Thyroid gland (tissue), 4 donors: Measurements from ENCODE around the gene RPS19BP1. TPM values are rescaled to one million over a fixed set of nuclear protein-coding genes. Genes with fewer than 3 reads are reported as not detected.

Source experiments
- DNase-seq, 2 donors: peaks; one replicate each; pipeline ENCODE4 v3.0.0-alpha.2; 2019
- H3K27ac ChIP-seq, 3 donors: fragments of 200-600 bp; sonication (generic); 1 replicate in 2 of 3; 2 replicates in 1 of 3; pipeline ENCODE4 v1.5.1; 2016 to 2019; ENCODE audit warnings: mild to moderate bottlenecking in 1 of 3, moderate library complexity in 1 of 3
- H3K27me3 ChIP-seq: fragments of 200-600 bp; sonication (generic); one replicate; pipeline ENCODE4 v1.5.1; 2019
- H3K36me3 ChIP-seq, 2 donors: fragments of 200-600 bp; sonication (generic); one replicate each; pipeline ENCODE4 v1.5.1; 2016 to 2019
- H3K4me1 ChIP-seq, 2 donors: fragments of 200-600 bp; sonication (generic); one replicate each; pipeline ENCODE4 v1.5.1; 2017 to 2019
- H3K4me3 ChIP-seq, 3 donors: fragments of 200-600 bp; sonication (generic); replicated peaks in 1 of 3; 1 replicate in 2 of 3; 2 replicates in 1 of 3; pipeline ENCODE4 v1.5.1; 2016; ENCODE audit warnings: mild to moderate bottlenecking in 1 of 3
- H3K9me3 ChIP-seq: fragments of 200-600 bp; sonication (generic); one replicate; pipeline ENCODE4 v1.5.1; 2017
- CTCF ChIP-seq, 6 experiments: fragments of 200-600 bp in 3 of 6; fragments of 450-650 bp in 3 of 6; sonication (generic) in 3 of 6; IDR thresholded peaks; one replicate each; pipeline ENCODE4 v1.5.1; 2016 to 2019; ENCODE audit warnings: antibody characterized with exemption in 6 of 6, mild to moderate bottlenecking in 2 of 6, inconsistent platforms in 1 of 6, moderate library complexity in 1 of 6
- POLR2A ChIP-seq, 2 donors: fragments of 450-650 bp; IDR thresholded peaks; one replicate each; pipeline ENCODE4 v1.6.1; 2017; ENCODE audit warnings: antibody characterized with exemption in 2 of 2, mild to moderate bottlenecking in 2 of 2, moderate library complexity in 1 of 2
- WGBS, 2 donors: methylation state at CpG; one replicate each; pipeline ENCODE4 v1.1.5; 2017; 5-methylcytosine and 5-hydroxymethylcytosine counted together
- intact Hi-C: fragments of 100-400 bp; cut with DNase I; formaldehyde crosslinking; loops from one replicate; pipeline ENCODE4 v1.15.1; 2023
- total RNA-seq, 4 donors: library from RNA; depleted of rRNA; stranded (reverse); fragments of >200 nt; gene quantifications; one replicate each; pipeline ENCODE4 v1.2.3, GENCODE V29; 2016

Gene RPS19BP1
- total RNA-seq, 4 donors from 2014 or later = 120 to 243 (median 171) TPM

- H3K36me3 ChIP-seq = peaks cover 45 to 51% of the 10 kb centered on the region in 2 donors
- H3K4me3 ChIP-seq = no peak overlapping the region
- peaks cover 12 to 23% of the 10 kb centered on the region in 2 donors for H3K4me1 ChIP-seq
- no peaks in the 10 kb centered on the region for H3K9me3 ChIP-seq
- no peak for DNase-seq
- intact Hi-C loops = loop anchor here (5.0 kb wide), 1 partner anchor 120 kb away; the partner anchor contains the start of gene TAB1
- TF ChIP-seq POLR2A (IDR thresholded peaks at IDR 0.05) = no peak
- TF ChIP-seq CTCF (IDR thresholded peaks at IDR 0.05) = no peak
- WGBS, 2 donors = 67 to 78% methylated on average over 3 of the region's 3 CpGs
- no peaks in the 10 kb centered on the region for H3K27me3 ChIP-seq
- H3K27ac ChIP-seq = no peak overlapping the region
These were observed 15.1 kb downstream of the RPS19BP1 start for GRCh38 chr22:39517470-39517869.

DNA sequence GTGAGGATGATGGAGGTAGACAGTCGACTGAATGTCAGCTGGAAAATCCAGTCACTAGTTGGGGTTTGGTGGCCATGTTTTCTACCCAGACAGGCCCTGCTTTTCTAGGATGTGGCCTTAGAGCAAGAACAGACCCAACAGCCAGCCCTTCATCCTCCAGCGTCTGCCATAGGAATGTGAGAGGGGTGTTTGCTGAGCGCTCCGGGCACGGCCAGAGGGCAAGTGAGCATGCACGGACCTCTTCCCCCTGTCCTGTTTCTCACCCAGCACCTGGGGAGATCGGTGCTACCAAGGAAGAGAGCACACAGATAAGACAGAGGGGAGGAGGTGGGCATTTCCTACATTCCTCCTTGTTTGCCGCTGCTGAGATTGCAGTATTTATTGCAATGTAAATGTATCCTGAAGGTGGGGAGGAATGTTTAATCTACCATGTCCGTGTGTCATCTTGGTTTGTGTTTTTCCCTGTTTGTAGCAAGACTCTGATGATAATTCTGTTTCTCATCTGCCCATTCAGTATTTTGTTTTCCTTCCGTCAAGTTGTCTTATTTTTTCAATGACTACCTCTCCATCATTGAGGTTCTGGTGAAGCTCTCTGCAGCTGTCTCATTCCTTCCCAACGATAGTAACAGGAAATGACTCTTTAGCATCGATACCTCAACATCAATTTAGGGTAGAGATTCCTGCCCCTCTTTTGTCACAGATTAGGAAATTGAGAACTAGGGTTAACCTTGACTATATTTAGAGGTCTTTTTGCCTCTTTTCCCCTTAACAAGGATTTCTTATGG is 17.1 kb downstream of the RPS19BP1 start:
- Histone ChIP-seq H3K9me3 (no peaks in the 10 kb centered on the region), H3K4me1 (peaks cover 0 to 10% of the 10 kb centered on the region in 2 donors), H3K27ac (no peak overlapping the region), H3K27me3 (no peaks in the 10 kb centered on the region), H3K4me3 (no peak overlapping the region), H3K36me3 (peaks cover 40 to 48% of the 10 kb centered on the region in 2 donors)
- no peak for TF ChIP-seq POLR2A (IDR thresholded peaks at IDR 0.05)
- TF ChIP-seq CTCF (IDR thresholded peaks at IDR 0.05) = no peak
- 91 to 93% methylated on average over 12 of the region's 12 CpGs for WGBS, 2 donors
- DNase-seq = no peak
- intact Hi-C loops = loop anchor here (5.0 kb wide), 1 partner anchor 118 kb away; the partner anchor contains the start of gene TAB1

GRCh38 chr22:39514373-39514973 is 18.1 kb downstream of the RPS19BP1 start:
- no peak overlapping the region for H3K27ac ChIP-seq
- peaks cover 39 to 49% of the 10 kb centered on the region in 2 donors for H3K36me3 ChIP-seq
- WGBS, 2 donors = 53 to 61% methylated on average over 8 of the region's 8 CpGs
- no peak overlapping the region for H3K4me3 ChIP-seq
- DNase-seq = peak; percentile 55
- no peaks in the 10 kb centered on the region for H3K9me3 ChIP-seq
- no peaks in the 10 kb centered on the region for H3K27me3 ChIP-seq
- intact Hi-C loops = no loop called here
- H3K4me1 ChIP-seq = peaks cover 0 to 10% of the 10 kb centered on the region in 2 donors
- TF ChIP-seq CTCF (IDR thresholded peaks at IDR 0.05) (peak; percentile 30 to 73 (median 52)), POLR2A (IDR thresholded peaks at IDR 0.05) (no peak)

DNA sequence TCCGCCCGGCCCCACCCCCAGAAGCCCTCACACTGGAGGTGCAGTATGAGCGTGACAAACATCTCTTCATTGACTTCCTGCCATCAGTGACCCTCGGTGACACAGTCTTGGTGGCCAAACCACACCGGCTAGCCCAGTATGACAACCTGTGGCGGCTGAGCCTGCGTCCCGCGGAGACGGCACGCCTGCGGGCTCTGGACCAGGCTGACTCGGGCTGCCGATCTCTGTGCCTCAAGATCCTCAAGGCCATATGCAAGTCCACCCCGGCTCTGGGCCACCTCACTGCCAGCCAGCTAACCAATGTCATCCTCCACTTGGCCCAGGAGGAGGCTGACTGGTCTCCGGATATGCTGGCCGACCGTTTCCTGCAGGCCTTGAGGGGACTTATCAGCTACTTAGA is 18.8 kb downstream of the RPS19BP1 start:
- H3K4me1 ChIP-seq = peaks cover 0 to 6% of the 10 kb centered on the region in 2 donors
- no peak overlapping the region for H3K27ac ChIP-seq
- H3K9me3 ChIP-seq = no peaks in the 10 kb centered on the region
- no peaks in the 10 kb centered on the region for H3K27me3 ChIP-seq
- no peak for DNase-seq
- H3K36me3 ChIP-seq = peaks cover 39 to 56% of the 10 kb centered on the region in 2 donors
- intact Hi-C loops = no loop called here
- H3K4me3 ChIP-seq = no peak overlapping the region
- WGBS, 2 donors = 92 to 95% methylated on average over 15 to 17 of the region's 18 CpGs
- TF ChIP-seq POLR2A (IDR thresholded peaks at IDR 0.05) (no peak), CTCF (IDR thresholded peaks at IDR 0.05) (no peak)

DNA sequence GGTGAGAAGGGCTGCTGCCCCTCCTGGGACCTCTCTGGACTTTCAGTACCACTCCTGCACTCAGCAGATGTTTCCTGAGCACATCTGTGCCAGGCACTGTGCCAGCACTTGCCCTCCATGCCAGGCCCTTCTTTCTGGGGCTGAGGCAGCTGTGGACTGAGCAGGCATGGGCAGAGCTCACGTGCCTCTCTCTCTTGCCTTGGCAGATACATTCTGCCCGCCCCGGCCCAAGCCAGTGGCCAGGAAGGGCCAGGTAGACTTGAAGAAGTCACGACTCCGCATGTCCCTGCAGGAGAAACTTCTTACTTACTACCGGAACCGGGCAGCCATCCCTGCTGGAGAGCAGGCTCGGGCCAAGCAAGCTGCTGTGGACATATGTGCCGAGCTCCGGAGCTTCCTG is 20.5 kb downstream of the RPS19BP1 start:
- H3K36me3 ChIP-seq = peaks cover 41 to 62% of the 10 kb centered on the region in 2 donors
- TF ChIP-seq CTCF (IDR thresholded peaks at IDR 0.05) (no peak), POLR2A (IDR thresholded peaks at IDR 0.05) (no peak)
- no peaks in the 10 kb centered on the region for H3K9me3 ChIP-seq
- H3K4me1 ChIP-seq = no peaks in the 10 kb centered on the region
- whole genome bisulfite sequencing, 2 donors = 89 to 93% methylated on average over 10 of the region's 10 CpGs
- H3K27me3 ChIP-seq = no peaks in the 10 kb centered on the region
- no peak overlapping the region for H3K27ac ChIP-seq
- intact Hi-C loops = no loop called here
- DNase-seq = no peak
- H3K4me3 ChIP-seq = no peak overlapping the region
